Measurements from ENCODE around the gene GRB7.
"Not testable (repeated sequence)": the region's sequence is repeated elsewhere in the genome, so short reads cannot be mapped to it uniquely, and the experiment has no call there.

The GRB7 gene

GRCh38 chr17:39709998-39710964, 27.5 kb upstream of the GRB7 start:
- DNase-seq, result no peak

GRCh38 chr17:39711071-39711470, 26.7 kb upstream of the GRB7 start:
- not testable (repeated sequence) for DNase-seq

- no peak for DNase-seq
Observed at GRCh38 chr17:39711851-39712250, 25.9 kb upstream of the GRB7 start.

GRCh38 chr17:39714234-39714633, 23.5 kb upstream of the GRB7 start:
- no peak for DNase-seq

- DNase-seq, result no peak
Observed at GRCh38 chr17:39715375-39716072, 22.2 kb upstream of the GRB7 start.

GRCh38 chr17:39716073-39716818, 21.5 kb upstream of the GRB7 start:
- DNase-seq, result no peak

- DNase-seq, result no peak
Observed at GRCh38 chr17:39716879-39717536, 20.7 kb upstream of the GRB7 start.

- no peak for DNase-seq
Observed at GRCh38 chr17:39717660-39718059, 20.1 kb upstream of the GRB7 start.

- DNase-seq, result no peak
Observed at GRCh38 chr17:39719563-39720355, 18.0 kb upstream of the GRB7 start.

- DNase-seq, result no peak
Observed at GRCh38 chr17:39722104-39722503, 15.6 kb upstream of the GRB7 start.

GRCh38 chr17:39722965-39723848, 14.5 kb upstream of the GRB7 start:
- no peak for DNase-seq

- no peak for DNase-seq
Observed at GRCh38 chr17:39724731-39725130, 13.0 kb upstream of the GRB7 start.

GRCh38 chr17:39725923-39726322, 11.8 kb upstream of the GRB7 start:
- not testable (repeated sequence) for DNase-seq

GRCh38 chr17:39726617-39727016, 11.1 kb upstream of the GRB7 start:
- DNase-seq, result no peak

GRCh38 chr17:39727556-39727955, 10.2 kb upstream of the GRB7 start:
- DNase-seq, result no peak

GRCh38 chr17:39729280-39729851, 8.4 kb upstream of the GRB7 start:
- no peak for DNase-seq

- peak; percentile 86 to 94 (median 90) for DNase-seq
Observed at GRCh38 chr17:39730095-39730921, 7.4 kb upstream of the GRB7 start, which contains the start of gene MIEN1. MIEN1 (minus strand) TSS chr17:39730532; CDS start chr17:39730495, 37 bp downstream.

GRCh38 chr17:39732586-39732985, 5.2 kb upstream of the GRB7 start:
- no peak for DNase-seq

- DNase-seq, result no peak
Observed at GRCh38 chr17:39735882-39736281, 1.9 kb upstream of the GRB7 start.

Measured in T-helper 2 cell (primary cell).